Keratinocyte (primary cell): Measurements from ENCODE around the gene VIPR2. TPM values are rescaled to one million over a fixed set of nuclear protein-coding genes. Genes with fewer than 3 reads are reported as not detected.

ENCODE experiments used
- DNase-seq: peaks from one replicate; pipeline ENCODE4 v3.0.0-alpha.2; 2011; ENCODE audit warnings: low read depth, missing footprints, low spot score
- FAIRE-seq: peaks from 2 replicates; lab custom pipeline; 2011; peaks lifted over from hg19 to GRCh38; lab: Jason Lieb, UNC
- H2AFZ ChIP-seq: 2 replicates; pipeline ENCODE4 v1.6.0; 2012; ENCODE audit warnings: low read length, control low read depth, inconsistent platforms; ENCODE audit not compliant: control insufficient read depth
- H3K27ac ChIP-seq: 2 replicates; pipeline ENCODE4 v1.5.1; 2011; ENCODE audit warnings: low read length; ENCODE audit not compliant: control insufficient read depth, insufficient read depth
- H3K27me3 ChIP-seq: 3 replicates; pipeline ENCODE4 v1.6.0; 2011; ENCODE audit warnings: low read length; ENCODE audit not compliant: control insufficient read depth, insufficient read depth; ENCODE audit errors: extremely low read depth
- H3K36me3 ChIP-seq, 2 experiments: 2 replicates in 1 of 2; 3 replicates in 1 of 2; pipeline ENCODE4 v1.5.1; 2011; ENCODE audit warnings: low read length in 2 of 2, mild to moderate bottlenecking in 1 of 2; ENCODE audit not compliant: control insufficient read depth in 2 of 2, insufficient read depth in 2 of 2; ENCODE audit errors: extremely low read depth in 1 of 2
- H3K4me1 ChIP-seq: 3 replicates; pipeline ENCODE4 v1.5.1; 2011; ENCODE audit warnings: low read length; ENCODE audit not compliant: control insufficient read depth, insufficient read depth; ENCODE audit errors: extremely low read depth
- H3K4me2 ChIP-seq: 3 replicates; pipeline ENCODE4 v1.6.0; 2011; ENCODE audit warnings: low read depth, low read length; ENCODE audit not compliant: control insufficient read depth, insufficient read depth; ENCODE audit errors: extremely low read depth
- H3K4me3 ChIP-seq, 3 experiments: fragments of 200-600 bp in 1 of 3; sonication (generic) in 1 of 3; 2 replicates in 2 of 3; 3 replicates in 1 of 3; pipeline ENCODE4 v1.5.1; 2011 to 2016; ENCODE audit warnings: low read length in 3 of 3, mild to moderate bottlenecking in 3 of 3, control low read depth in 2 of 3, inconsistent platforms in 1 of 3, low read depth in 1 of 3, mixed read lengths in 1 of 3, mixed run types in 1 of 3, moderate library complexity in 1 of 3; ENCODE audit not compliant: control insufficient read depth in 2 of 3, insufficient read depth in 2 of 3; ENCODE audit errors: extremely low read depth in 1 of 3
- H3K79me2 ChIP-seq: 2 replicates; pipeline ENCODE4 v1.6.0; 2012; ENCODE audit warnings: low read length; ENCODE audit not compliant: control insufficient read depth, insufficient read depth
- H3K9ac ChIP-seq: 3 replicates; pipeline ENCODE4 v1.6.0; 2011; ENCODE audit warnings: low read length; ENCODE audit not compliant: control insufficient read depth, insufficient read depth; ENCODE audit errors: extremely low read depth
- H3K9me1 ChIP-seq: 3 replicates; pipeline ENCODE4 v1.6.0; 2011; ENCODE audit warnings: low read length; ENCODE audit not compliant: control insufficient read depth, insufficient read depth; ENCODE audit errors: extremely low read depth
- H3K9me3 ChIP-seq: 2 replicates; pipeline ENCODE4 v1.5.1; 2012; ENCODE audit warnings: low read depth, low read length; ENCODE audit not compliant: control insufficient read depth
- H4K20me1 ChIP-seq: 3 replicates; pipeline ENCODE4 v1.6.0; 2011; ENCODE audit warnings: low read length; ENCODE audit not compliant: control insufficient read depth, insufficient read depth; ENCODE audit errors: extremely low read depth
- EZH2 ChIP-seq: IDR thresholded peaks from one replicate; pipeline ENCODE4 v1.6.1; 2012; ENCODE audit warnings: inconsistent platforms, mild to moderate bottlenecking, low read length, moderate library complexity
- dilution Hi-C: fragments of 300-500 bp; cut with MboI; formaldehyde crosslinking; loops from one replicate; pipeline ENCODE4 v1.7.0; 2020; ENCODE audit warnings: low sequenced_read_pairs; ENCODE audit not compliant: extremely low pct_ligation_motif_present
- polyA plus RNA-seq, 5 experiments: library from polyadenylated mRNA; depleted of rRNA in 3 of 5; stranded (reverse) in 3 of 5; stranded (forward) in 1 of 5; unstranded in 1 of 5; fragments of >200 nt; gene quantifications; 1 replicate in 1 of 5; 2 replicates in 3 of 5; 3 replicates in 1 of 5; pipeline versions ENCODE4 v1.2.1 to v1.2.3, GENCODE V29; 2011 to 2012; ENCODE audit warnings: missing spikeins in 2 of 5, low read depth in 1 of 5, low replicate concordance in 1 of 5
- TF ChIP-seq, protein P1 (sequence below), 3 experiments: IDR thresholded peaks in 1 of 3; conservative IDR thresholded peaks in 1 of 3; optimal IDR thresholded peaks in 1 of 3; 2 replicates in 2 of 3; 3 replicates in 1 of 3; pipeline versions ENCODE3 to v1.5.1; 2011; ENCODE audit warnings: low read length in 3 of 3, mild to moderate bottlenecking in 3 of 3, moderate library complexity in 2 of 3, control low read depth in 1 of 3, inconsistent platforms in 1 of 3; ENCODE audit not compliant: insufficient read depth in 2 of 3; ENCODE audit errors: extremely low read depth in 1 of 3

Gene VIPR2
- polyA plus RNA-seq, 1 donor (not counting 4 experiments of a cell fraction or from before 2014, with no cell fraction given): not detected

DNA sequence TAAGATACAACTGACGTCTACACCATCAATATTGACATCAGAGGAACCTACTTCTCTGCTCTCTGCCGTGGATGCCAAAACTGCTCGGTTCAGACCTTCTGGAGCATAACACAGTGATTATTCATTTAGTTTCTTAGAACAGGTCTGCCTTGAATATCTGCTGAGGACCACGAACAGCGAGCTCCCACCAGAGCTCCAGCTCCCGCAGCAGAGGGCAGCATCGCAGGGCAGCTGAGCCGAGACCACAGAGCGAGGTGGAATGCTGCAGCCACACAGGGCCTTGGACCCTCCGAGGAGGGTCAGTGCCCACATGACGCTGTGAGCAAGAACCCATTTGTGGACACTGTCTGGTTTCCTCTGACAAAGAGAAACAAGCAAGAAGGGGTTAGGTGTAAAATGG, 6.8 kb downstream of the VIPR2 start:
- Histone ChIP-seq H3K36me3 (no peaks in the 10 kb centered on the region), H4K20me1 (no peaks in the 10 kb centered on the region), H3K9me3 (no peaks in the 10 kb centered on the region), H3K4me3 (no peak overlapping the region), H3K9me1 (no peaks in the 10 kb centered on the region), H2AFZ (no peak overlapping the region), H3K4me1 (no peaks in the 10 kb centered on the region), H3K4me2 (no peak overlapping the region), H3K9ac (no peak overlapping the region), H3K27me3 (peaks cover 7% of the 10 kb centered on the region), H3K79me2 (no peaks in the 10 kb centered on the region), H3K27ac (no peak overlapping the region)
- TF ChIP-seq, protein P1, sequence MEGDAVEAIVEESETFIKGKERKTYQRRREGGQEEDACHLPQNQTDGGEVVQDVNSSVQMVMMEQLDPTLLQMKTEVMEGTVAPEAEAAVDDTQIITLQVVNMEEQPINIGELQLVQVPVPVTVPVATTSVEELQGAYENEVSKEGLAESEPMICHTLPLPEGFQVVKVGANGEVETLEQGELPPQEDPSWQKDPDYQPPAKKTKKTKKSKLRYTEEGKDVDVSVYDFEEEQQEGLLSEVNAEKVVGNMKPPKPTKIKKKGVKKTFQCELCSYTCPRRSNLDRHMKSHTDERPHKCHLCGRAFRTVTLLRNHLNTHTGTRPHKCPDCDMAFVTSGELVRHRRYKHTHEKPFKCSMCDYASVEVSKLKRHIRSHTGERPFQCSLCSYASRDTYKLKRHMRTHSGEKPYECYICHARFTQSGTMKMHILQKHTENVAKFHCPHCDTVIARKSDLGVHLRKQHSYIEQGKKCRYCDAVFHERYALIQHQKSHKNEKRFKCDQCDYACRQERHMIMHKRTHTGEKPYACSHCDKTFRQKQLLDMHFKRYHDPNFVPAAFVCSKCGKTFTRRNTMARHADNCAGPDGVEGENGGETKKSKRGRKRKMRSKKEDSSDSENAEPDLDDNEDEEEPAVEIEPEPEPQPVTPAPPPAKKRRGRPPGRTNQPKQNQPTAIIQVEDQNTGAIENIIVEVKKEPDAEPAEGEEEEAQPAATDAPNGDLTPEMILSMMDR (optimal IDR thresholded peaks at IDR 0.05 in 1 of 3, IDR thresholded peaks at IDR 0.05 in 1 of 3, conservative IDR thresholded peaks at IDR 0.05 in 1 of 3; ENCODE audit: extremely low read depth in 1 of 3, insufficient read depth in 2 of 3, low read length in 3 of 3): no peak
- no peak for TF ChIP-seq EZH2
- no peak for DNase-seq
- no peak for FAIRE-seq
- dilution Hi-C loops: loop anchor here (5.0 kb wide), 1 partner anchor 61 kb away; no protein-coding TSS in a partner anchor

DNA sequence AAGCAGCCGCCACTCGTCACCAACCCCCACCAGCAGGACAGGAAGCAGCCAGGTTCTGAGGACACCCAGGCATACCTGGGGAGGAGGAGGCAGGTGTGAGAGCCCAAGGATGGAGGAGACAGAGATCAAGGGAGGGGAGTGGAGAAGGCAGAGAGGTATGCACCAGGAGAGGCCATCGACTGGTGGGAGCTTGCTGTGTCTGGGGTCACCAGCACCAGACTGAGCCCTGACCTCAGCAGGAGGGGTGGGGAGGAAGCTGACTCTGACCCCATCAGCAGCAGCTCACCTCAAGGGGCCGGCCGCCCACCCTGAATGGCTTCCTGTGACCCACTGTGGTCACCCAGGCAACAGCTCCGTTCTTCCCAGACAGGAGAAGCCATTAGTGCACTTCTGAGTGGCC, 7.8 kb downstream of the VIPR2 start:
- Histone ChIP-seq H3K9ac (no peak overlapping the region), H2AFZ (no peak overlapping the region), H3K79me2 (no peaks in the 10 kb centered on the region), H3K9me1 (no peaks in the 10 kb centered on the region), H3K27ac (no peak overlapping the region), H3K4me1 (no peaks in the 10 kb centered on the region), H4K20me1 (no peaks in the 10 kb centered on the region), H3K27me3 (peaks cover 2% of the 10 kb centered on the region), H3K4me2 (no peak overlapping the region), H3K9me3 (no peaks in the 10 kb centered on the region), H3K4me3 (no peak overlapping the region), H3K36me3 (no peaks in the 10 kb centered on the region)
- DNase-seq (no peak), FAIRE-seq (no peak)
- TF ChIP-seq, protein P1 (optimal IDR thresholded peaks at IDR 0.05 in 1 of 3, IDR thresholded peaks at IDR 0.05 in 1 of 3, conservative IDR thresholded peaks at IDR 0.05 in 1 of 3; ENCODE audit: extremely low read depth in 1 of 3, insufficient read depth in 2 of 3, low read length in 3 of 3): no peak
- no peak for TF ChIP-seq EZH2
- dilution Hi-C loops: loop anchor here (5.0 kb wide), 1 partner anchor 60 kb away; no protein-coding TSS in a partner anchor
